ENCODE results near the gene MTFMT.
A peak's percentile ranks its signal among the peaks of the same experiment; 100 is the strongest.

DNA sequence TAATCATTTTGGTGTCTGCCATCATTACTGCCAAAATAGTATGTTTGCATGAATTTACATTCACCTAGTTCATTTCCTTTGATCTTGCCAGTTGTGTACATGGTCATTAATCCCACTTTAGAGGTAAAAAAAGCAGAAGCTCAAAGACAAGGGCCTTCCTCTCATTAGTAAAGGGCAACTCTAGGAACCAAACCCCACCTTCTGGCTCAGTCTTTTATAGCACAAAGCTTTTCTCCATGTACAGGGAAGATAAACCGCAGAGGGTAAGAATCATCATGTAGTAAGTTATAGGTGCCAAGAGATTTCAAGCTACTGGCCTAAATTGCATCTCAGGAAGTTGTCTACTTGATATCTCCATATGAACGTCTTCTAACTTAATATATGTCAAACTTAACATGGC, 20.5 kb downstream of the MTFMT start:
- TF ChIP-seq EZH2 (IDR thresholded peaks at IDR 0.05; ENCODE audit: low read depth, unreplicated experiment), result no peak
- TF ChIP-seq CTCF (conservative IDR thresholded peaks at IDR 0.05; ENCODE audit: low read depth in 2 of 2), result peak; percentile 20 to 50; a peak in 3 of 4 replicates
- no peak for TF ChIP-seq POLR2AphosphoS5 (IDR thresholded peaks at IDR 0.05; ENCODE audit: low read depth)
- TF ChIP-seq JUNB (IDR thresholded peaks at IDR 0.05; ENCODE audit: unreplicated experiment), result no peak
- no peak for TF ChIP-seq REST (IDR thresholded peaks at IDR 0.05; ENCODE audit: unreplicated experiment)
- no peak for TF ChIP-seq ETS1 (IDR thresholded peaks at IDR 0.05)
- TF ChIP-seq EZH2phosphoT487 (IDR thresholded peaks at IDR 0.05; ENCODE audit: unreplicated experiment), result no peak
- no peak for TF ChIP-seq STAT1 (IDR thresholded peaks at IDR 0.05; ENCODE audit: unreplicated experiment)
- TF ChIP-seq NANOG (IDR thresholded peaks at IDR 0.05; ENCODE audit: borderline replicate concordance), result no peak
- no peak for TF ChIP-seq ZNF114 (CRISPR knock-in tag; IDR thresholded peaks at IDR 0.05)
- TF ChIP-seq CREB1 (CRISPR knock-in tag; IDR thresholded peaks at IDR 0.05; ENCODE audit: low read depth), result no peak
